IPS DF 6.9 (cell line): ENCODE results near the gene CRLF2.
"Not testable (repeated sequence)": the region's sequence is repeated elsewhere in the genome, so short reads cannot be mapped to it uniquely, and the experiment has no call there.

Experiments used
- DNase-seq: peaks from one replicate; pipeline ENCODE4 v3.0.0-alpha.2; 2013; ENCODE audit warnings: low read depth, low spot score
- H3K27ac ChIP-seq: one replicate; pipeline ENCODE4 v1.5.1; 2013; ENCODE audit warnings: low read length, control low read depth
- H3K27me3 ChIP-seq: 2 replicates; pipeline ENCODE4 v1.6.1; 2013; ENCODE audit warnings: mild to moderate bottlenecking, low read length; ENCODE audit not compliant: control insufficient read depth, insufficient read depth
- H3K36me3 ChIP-seq: 2 replicates; pipeline ENCODE4 v1.6.1; 2013; ENCODE audit warnings: low read length; ENCODE audit not compliant: control insufficient read depth, insufficient read depth
- H3K4me1 ChIP-seq: 2 replicates; pipeline ENCODE4 v1.6.1; 2013; ENCODE audit warnings: low read length; ENCODE audit not compliant: control insufficient read depth, insufficient read depth
- H3K4me3 ChIP-seq: 2 replicates; pipeline ENCODE4 v1.5.1; 2013; ENCODE audit warnings: mild to moderate bottlenecking, low read length
- H3K9me3 ChIP-seq: 2 replicates; pipeline ENCODE4 v1.6.1; 2013; ENCODE audit warnings: low read length, inconsistent platforms; ENCODE audit not compliant: control insufficient read depth, insufficient read depth
- WGBS: extraction: QIAGEN DNeasy Blood & Tissue Kit; methylation state at CpG from one replicate; pipeline ENCODE4 v1.1.7; 2013; ENCODE audit warnings: mixed read lengths, missing lambda C conversion rate; ENCODE audit not compliant: insufficient read length, insufficient coverage; 5-methylcytosine and 5-hydroxymethylcytosine counted together

The CRLF2 gene

GRCh38 chrX:1182211-1182610 lies 30.2 kb downstream of the CRLF2 start:
- no peaks in the 10 kb centered on the region for H3K36me3 ChIP-seq
- no peak overlapping the region for H3K4me3 ChIP-seq
- H3K27ac ChIP-seq: no peak overlapping the region
- no peak for DNase-seq
- H3K27me3 ChIP-seq: no peaks in the 10 kb centered on the region
- no peaks in the 10 kb centered on the region for H3K9me3 ChIP-seq
- no CpG with 5 or more reads among the region's 4 CpGs for WGBS
- peaks cover 4% of the 10 kb centered on the region; the same call in 1 of the 2 replicates for H3K4me1 ChIP-seq

- not testable (repeated sequence) for H3K27me3 ChIP-seq, H3K27ac ChIP-seq, H3K36me3 ChIP-seq, H3K4me3 ChIP-seq, H3K4me1 ChIP-seq, DNase-seq, H3K9me3 ChIP-seq
- WGBS: no CpG with 5 or more reads among the region's 14 CpGs
Observed at GRCh38 chrX:1181661-1182060, 30.8 kb downstream of the CRLF2 start.

- Histone ChIP-seq H3K27me3 (no peaks in the 10 kb centered on the region), H3K4me3 (no peak overlapping the region), H3K36me3 (no peaks in the 10 kb centered on the region), H3K27ac (no peak overlapping the region), H3K4me1 (peaks cover 4% of the 10 kb centered on the region; the same call in 1 of the 2 replicates), H3K9me3 (no peaks in the 10 kb centered on the region)
- no CpG with 5 or more reads among the region's 11 CpGs for WGBS
- no peak for DNase-seq
Observed at GRCh38 chrX:1181170-1181569, 31.3 kb downstream of the CRLF2 start.

GRCh38 chrX:1178580-1179057 lies 33.8 kb downstream of the CRLF2 start:
- no peaks in the 10 kb centered on the region for H3K27me3 ChIP-seq
- H3K36me3 ChIP-seq: no peaks in the 10 kb centered on the region
- H3K9me3 ChIP-seq: no peaks in the 10 kb centered on the region
- no peak overlapping the region for H3K27ac ChIP-seq
- H3K4me3 ChIP-seq: no peak overlapping the region
- whole genome bisulfite sequencing: no CpG with 5 or more reads among the region's 20 CpGs
- peaks cover 4% of the 10 kb centered on the region; the same call in 1 of the 2 replicates for H3K4me1 ChIP-seq
- no peak for DNase-seq

- H3K27ac ChIP-seq, H3K4me1 ChIP-seq, H3K36me3 ChIP-seq, DNase-seq, H3K27me3 ChIP-seq, H3K4me3 ChIP-seq, H3K9me3 ChIP-seq: not testable (repeated sequence)
- no CpG with 5 or more reads among the region's 33 CpGs for WGBS
Observed at GRCh38 chrX:1176531-1177320, 35.7 kb downstream of the CRLF2 start.

- not testable (repeated sequence) for H3K27me3 ChIP-seq, DNase-seq, H3K4me1 ChIP-seq, H3K4me3 ChIP-seq, H3K27ac ChIP-seq, H3K9me3 ChIP-seq, H3K36me3 ChIP-seq
- no CpG with 5 or more reads among the region's 17 CpGs for WGBS
Observed at GRCh38 chrX:1174609-1175545, 37.6 kb downstream of the CRLF2 start.

GRCh38 chrX:1173435-1173834 lies 39.0 kb downstream of the CRLF2 start:
- not testable (repeated sequence) for H3K27ac ChIP-seq, DNase-seq, H3K4me3 ChIP-seq, H3K4me1 ChIP-seq, H3K36me3 ChIP-seq, H3K27me3 ChIP-seq, H3K9me3 ChIP-seq
- WGBS: no CpG with 5 or more reads among the region's 22 CpGs

GRCh38 chrX:1172496-1172895 lies 40.0 kb downstream of the CRLF2 start:
- Histone ChIP-seq H3K4me1 (no peaks in the 10 kb centered on the region), H3K27me3 (no peaks in the 10 kb centered on the region), H3K27ac (no peak overlapping the region), H3K36me3 (no peaks in the 10 kb centered on the region), H3K4me3 (no peak overlapping the region), H3K9me3 (no peaks in the 10 kb centered on the region)
- DNase-seq: no peak
- no CpG with 5 or more reads among the region's 13 CpGs for WGBS

GRCh38 chrX:1171915-1172314 lies 40.5 kb downstream of the CRLF2 start:
- H3K4me1 ChIP-seq, H3K27me3 ChIP-seq, H3K36me3 ChIP-seq, H3K4me3 ChIP-seq, DNase-seq, H3K9me3 ChIP-seq, H3K27ac ChIP-seq: not testable (repeated sequence)
- no CpG with 5 or more reads among the region's 13 CpGs for WGBS

- no peak overlapping the region for H3K27ac ChIP-seq
- H3K4me1 ChIP-seq: no peaks in the 10 kb centered on the region
- H3K9me3 ChIP-seq: no peaks in the 10 kb centered on the region
- no peaks in the 10 kb centered on the region for H3K36me3 ChIP-seq
- H3K4me3 ChIP-seq: no peak overlapping the region
- no peaks in the 10 kb centered on the region for H3K27me3 ChIP-seq
- no CpG with 5 or more reads among the region's 11 CpGs for WGBS
- no peak for DNase-seq
Observed at GRCh38 chrX:1170243-1170642, 42.2 kb downstream of the CRLF2 start.
